Measurements from ENCODE around the gene PTGS1.

DNA sequence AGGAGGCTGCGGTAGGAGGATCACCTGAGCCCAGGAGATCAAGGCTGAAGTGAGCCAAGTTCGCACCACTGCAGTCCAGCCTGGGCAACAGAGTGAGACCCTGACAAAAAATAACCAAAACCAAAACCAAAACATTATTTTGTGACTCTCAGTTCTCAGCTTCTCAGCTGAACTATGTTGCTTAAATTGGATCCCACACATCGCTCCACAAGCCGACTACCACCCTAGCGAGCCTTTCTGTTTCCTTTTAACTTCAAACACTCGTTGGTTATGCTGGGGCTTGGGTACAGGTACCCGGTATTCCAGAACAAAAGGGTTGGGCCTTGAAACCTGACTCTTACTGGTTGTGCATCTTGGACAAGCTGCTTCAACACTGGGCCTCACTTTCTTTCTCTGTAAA is 3.8 kb upstream of the PTGS1 start:
- TF ChIP-seq, protein P1, sequence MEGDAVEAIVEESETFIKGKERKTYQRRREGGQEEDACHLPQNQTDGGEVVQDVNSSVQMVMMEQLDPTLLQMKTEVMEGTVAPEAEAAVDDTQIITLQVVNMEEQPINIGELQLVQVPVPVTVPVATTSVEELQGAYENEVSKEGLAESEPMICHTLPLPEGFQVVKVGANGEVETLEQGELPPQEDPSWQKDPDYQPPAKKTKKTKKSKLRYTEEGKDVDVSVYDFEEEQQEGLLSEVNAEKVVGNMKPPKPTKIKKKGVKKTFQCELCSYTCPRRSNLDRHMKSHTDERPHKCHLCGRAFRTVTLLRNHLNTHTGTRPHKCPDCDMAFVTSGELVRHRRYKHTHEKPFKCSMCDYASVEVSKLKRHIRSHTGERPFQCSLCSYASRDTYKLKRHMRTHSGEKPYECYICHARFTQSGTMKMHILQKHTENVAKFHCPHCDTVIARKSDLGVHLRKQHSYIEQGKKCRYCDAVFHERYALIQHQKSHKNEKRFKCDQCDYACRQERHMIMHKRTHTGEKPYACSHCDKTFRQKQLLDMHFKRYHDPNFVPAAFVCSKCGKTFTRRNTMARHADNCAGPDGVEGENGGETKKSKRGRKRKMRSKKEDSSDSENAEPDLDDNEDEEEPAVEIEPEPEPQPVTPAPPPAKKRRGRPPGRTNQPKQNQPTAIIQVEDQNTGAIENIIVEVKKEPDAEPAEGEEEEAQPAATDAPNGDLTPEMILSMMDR (conservative IDR thresholded peaks at IDR 0.05) = no peak
- TF ChIP-seq EZH2 (IDR thresholded peaks at IDR 0.05; ENCODE audit: low read depth) = no peak
